ENCODE results near the gene CFH.
"Not testable (repeated sequence)": the region's sequence is repeated elsewhere in the genome, so short reads cannot be mapped to it uniquely, and the experiment has no call there.

CFH gene

GRCh38 chr1:196611873-196612272 lies 40.0 kb upstream of the CFH start:
- DNase-seq: no peak
- no peak overlapping the region for H3K4me3 Mint-ChIP-seq
- TF ChIP-seq, protein P1, sequence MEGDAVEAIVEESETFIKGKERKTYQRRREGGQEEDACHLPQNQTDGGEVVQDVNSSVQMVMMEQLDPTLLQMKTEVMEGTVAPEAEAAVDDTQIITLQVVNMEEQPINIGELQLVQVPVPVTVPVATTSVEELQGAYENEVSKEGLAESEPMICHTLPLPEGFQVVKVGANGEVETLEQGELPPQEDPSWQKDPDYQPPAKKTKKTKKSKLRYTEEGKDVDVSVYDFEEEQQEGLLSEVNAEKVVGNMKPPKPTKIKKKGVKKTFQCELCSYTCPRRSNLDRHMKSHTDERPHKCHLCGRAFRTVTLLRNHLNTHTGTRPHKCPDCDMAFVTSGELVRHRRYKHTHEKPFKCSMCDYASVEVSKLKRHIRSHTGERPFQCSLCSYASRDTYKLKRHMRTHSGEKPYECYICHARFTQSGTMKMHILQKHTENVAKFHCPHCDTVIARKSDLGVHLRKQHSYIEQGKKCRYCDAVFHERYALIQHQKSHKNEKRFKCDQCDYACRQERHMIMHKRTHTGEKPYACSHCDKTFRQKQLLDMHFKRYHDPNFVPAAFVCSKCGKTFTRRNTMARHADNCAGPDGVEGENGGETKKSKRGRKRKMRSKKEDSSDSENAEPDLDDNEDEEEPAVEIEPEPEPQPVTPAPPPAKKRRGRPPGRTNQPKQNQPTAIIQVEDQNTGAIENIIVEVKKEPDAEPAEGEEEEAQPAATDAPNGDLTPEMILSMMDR (IDR thresholded peaks at IDR 0.05): no peak
- peaks cover 29% of the 10 kb centered on the region for H3K4me1 Mint-ChIP-seq
- no peaks in the 10 kb centered on the region for H3K36me3 Mint-ChIP-seq (ENCODE audit: low read depth)
- H3K9me3 Mint-ChIP-seq: no peaks in the 10 kb centered on the region
- H3K27ac Mint-ChIP-seq: no peak overlapping the region
- H3K27me3 Mint-ChIP-seq (ENCODE audit: low read depth, poor library complexity): no peaks in the 10 kb centered on the region

DNA sequence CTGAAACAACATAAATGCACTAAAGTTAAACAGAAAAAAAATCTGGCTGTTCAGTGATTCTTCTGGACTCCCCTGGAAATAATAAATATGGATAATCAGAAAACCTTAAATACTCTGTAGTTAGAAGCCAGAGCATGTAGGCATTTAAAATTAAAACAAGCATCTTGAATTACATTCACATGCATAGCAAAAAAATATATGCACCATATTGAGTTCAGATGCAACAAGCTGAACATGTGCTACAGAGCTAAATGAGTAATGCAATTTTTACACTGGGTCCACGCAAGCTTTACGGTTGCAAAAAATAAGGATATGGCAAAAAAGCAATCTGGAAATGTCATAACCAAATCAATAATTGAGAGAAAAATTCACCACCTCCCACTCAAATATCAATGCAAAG lies 32.1 kb upstream of the CFH start:
- H3K36me3 Mint-ChIP-seq (ENCODE audit: low read depth): no peaks in the 10 kb centered on the region
- no peak for DNase-seq

DNA sequence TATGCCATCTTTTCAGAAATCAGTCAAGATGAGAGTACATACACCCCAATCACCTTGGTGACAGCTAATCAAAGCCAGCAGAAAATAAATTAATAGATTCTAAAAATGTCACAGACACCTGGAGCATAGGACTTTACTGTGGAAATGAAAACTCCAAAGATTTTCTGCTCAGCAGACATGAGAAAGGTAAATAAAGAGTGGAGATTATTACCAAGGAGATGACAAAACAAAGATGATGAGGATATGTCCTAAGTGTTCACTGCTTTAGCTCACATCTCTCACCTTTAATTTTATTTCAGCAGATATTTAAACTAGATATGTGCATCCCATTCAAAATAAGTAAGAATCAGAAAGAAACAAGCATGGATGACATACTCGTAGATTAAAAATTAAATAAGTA lies 28.8 kb upstream of the CFH start:
- TF ChIP-seq, protein P1 (IDR thresholded peaks at IDR 0.05): no peak
- Mint-ChIP-seq H3K4me1 (no peaks in the 10 kb centered on the region), H3K4me3 (no peak overlapping the region), H3K27ac (no peak overlapping the region), H3K36me3 (ENCODE audit: low read depth) (no peaks in the 10 kb centered on the region), H3K27me3 (ENCODE audit: low read depth, poor library complexity) (no peaks in the 10 kb centered on the region), H3K9me3 (peaks cover 2% of the 10 kb centered on the region)
- no peak for DNase-seq

More for the DNA sequence above, 32.1 kb upstream of the CFH start:
- Mint-ChIP-seq H3K9me3 (no peaks in the 10 kb centered on the region), H3K27ac (no peak overlapping the region), H3K4me1 (no peaks in the 10 kb centered on the region), H3K4me3 (no peak overlapping the region), H3K27me3 (ENCODE audit: low read depth, poor library complexity) (no peaks in the 10 kb centered on the region)
- TF ChIP-seq, protein P1 (IDR thresholded peaks at IDR 0.05): no peak

DNA sequence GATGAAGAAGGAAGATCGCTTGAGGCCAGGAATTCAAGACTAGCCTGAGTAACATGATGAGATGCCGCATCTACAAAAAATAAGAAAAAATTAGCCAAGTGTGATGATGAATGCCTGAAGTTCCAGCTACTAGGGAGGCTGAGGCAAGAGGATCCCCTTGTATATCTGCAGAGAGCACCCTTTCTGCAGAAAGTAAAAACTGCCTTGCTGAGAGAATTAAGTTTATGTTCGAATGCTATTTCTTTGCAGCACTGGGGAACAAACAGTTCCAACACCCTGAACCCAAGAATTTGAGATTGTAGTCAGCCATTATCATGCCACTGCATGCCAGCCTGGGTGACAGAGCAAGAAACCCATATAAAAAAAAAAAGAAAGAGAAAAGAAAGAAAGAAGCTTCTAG lies 23.0 kb upstream of the CFH start:
- Mint-ChIP-seq H3K4me1 (no peaks in the 10 kb centered on the region), H3K27me3 (ENCODE audit: low read depth, poor library complexity) (no peaks in the 10 kb centered on the region), H3K4me3 (no peak overlapping the region), H3K9me3 (peaks cover 13% of the 10 kb centered on the region), H3K27ac (no peak overlapping the region), H3K36me3 (ENCODE audit: low read depth) (no peaks in the 10 kb centered on the region)
- no peak for DNase-seq
- TF ChIP-seq, protein P1 (IDR thresholded peaks at IDR 0.05): no peak

DNA sequence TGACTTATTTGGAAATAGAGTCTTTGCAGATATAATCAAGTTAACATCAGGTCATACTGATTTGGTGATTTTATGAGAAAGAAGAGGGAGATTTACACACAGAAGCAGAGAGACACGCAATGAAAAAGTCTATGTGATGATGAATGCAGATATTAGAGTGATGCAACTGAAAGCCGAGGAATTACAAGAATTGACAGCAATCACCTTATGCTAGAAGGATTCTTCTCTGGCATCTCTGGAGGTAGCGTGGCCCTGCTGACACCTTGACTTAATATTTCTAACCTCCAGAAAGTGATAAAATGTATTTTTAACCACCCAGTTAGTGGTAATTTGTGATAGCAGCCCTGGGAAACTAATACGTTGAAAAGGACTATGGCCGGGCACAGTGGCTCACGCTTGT lies 14.2 kb upstream of the CFH start:
- Mint-ChIP-seq H3K4me1 (no peaks in the 10 kb centered on the region), H3K36me3 (ENCODE audit: low read depth) (no peaks in the 10 kb centered on the region), H3K27ac (no peak overlapping the region), H3K27me3 (ENCODE audit: low read depth, poor library complexity) (no peaks in the 10 kb centered on the region), H3K4me3 (no peak overlapping the region), H3K9me3 (no peaks in the 10 kb centered on the region)
- DNase-seq: no peak
- TF ChIP-seq, protein P1 (IDR thresholded peaks at IDR 0.05): no peak

DNA sequence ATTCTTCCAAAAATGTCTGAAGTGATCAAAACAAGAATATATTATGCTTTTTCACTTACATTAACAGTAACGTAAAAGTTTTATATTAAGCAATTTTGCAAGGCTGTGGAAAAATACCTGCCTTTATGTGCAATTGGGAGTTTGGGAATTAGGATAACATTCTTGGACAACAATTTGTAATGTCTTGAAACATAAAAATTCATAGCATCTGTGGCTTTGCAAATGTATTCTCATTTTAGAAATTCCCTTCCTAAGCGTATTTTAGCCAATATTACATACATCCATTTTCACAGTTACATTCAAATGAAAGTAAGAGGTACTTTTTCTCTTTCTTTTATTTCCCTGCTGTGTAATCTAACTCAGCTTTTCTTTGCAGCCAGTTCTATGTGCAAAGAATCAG lies 13.4 kb upstream of the CFH start:
- Mint-ChIP-seq H3K4me1 (no peaks in the 10 kb centered on the region), H3K4me3 (no peak overlapping the region), H3K27me3 (ENCODE audit: low read depth, poor library complexity) (no peaks in the 10 kb centered on the region), H3K27ac (no peak overlapping the region), H3K36me3 (ENCODE audit: low read depth) (no peaks in the 10 kb centered on the region), H3K9me3 (no peaks in the 10 kb centered on the region)
- DNase-seq: no peak
- TF ChIP-seq, protein P1 (IDR thresholded peaks at IDR 0.05): no peak

DNA sequence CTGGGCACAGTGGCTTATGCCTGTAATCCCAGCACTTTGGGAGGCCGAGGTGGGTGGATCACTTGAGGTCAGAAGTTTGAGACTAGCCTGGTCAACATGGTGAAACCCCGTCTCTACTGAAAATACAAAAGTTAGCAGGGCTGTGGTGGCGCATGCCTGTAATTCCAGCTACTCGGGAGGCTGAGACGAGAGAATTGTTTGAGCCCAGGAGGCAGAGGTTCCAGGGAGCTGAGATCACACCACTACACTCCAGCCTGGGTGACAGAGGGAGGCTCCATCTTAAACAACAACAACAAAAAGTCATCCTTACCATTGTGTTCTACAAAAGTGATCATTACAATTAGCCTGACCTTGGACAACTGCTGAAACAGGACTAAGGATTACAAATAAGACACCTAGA lies 12.6 kb upstream of the CFH start:
- not testable (repeated sequence) for H3K27me3 Mint-ChIP-seq (ENCODE audit: low read depth, poor library complexity); H3K9me3 Mint-ChIP-seq; H3K27ac Mint-ChIP-seq; H3K4me3 Mint-ChIP-seq; H3K36me3 Mint-ChIP-seq (ENCODE audit: low read depth); H3K4me1 Mint-ChIP-seq; DNase-seq

All from nephron progenitor cell (in vitro differentiated cells).